K562 (cell line): ENCODE results near the gene TM7SF2. TPM values are rescaled to one million over a fixed set of nuclear protein-coding genes. Genes with fewer than 3 reads are reported as not detected.
A peak's percentile ranks its signal among the peaks of the same experiment; 100 is the strongest.

Source experiments
- DIDO1 ChIP-seq: fragments of 450-650 bp; IDR thresholded peaks from 2 replicates; pipeline ENCODE4 v1.6.1; 2016; ENCODE audit warnings: low read depth, missing biosample characterization, missing genetic modification characterization
- HBP1 ChIP-seq: fragments of 450-650 bp; formaldehyde crosslinking; IDR thresholded peaks from 2 replicates; pipeline ENCODE4 v1.4.0; 2022; ENCODE audit warnings: missing genetic modification characterization
- MAFF ChIP-seq: IDR thresholded peaks from 2 replicates; pipeline ENCODE4 v1.6.1; 2012; ENCODE audit warnings: low read length, improper control_type of control experiment
- MAFG ChIP-seq: fragments of 450-650 bp; conservative IDR thresholded peaks from 2 replicates; pipeline ENCODE4 v1.6.1; 2016; ENCODE audit warnings: missing genetic modification characterization, missing compliant biosample characterization
- NBN ChIP-seq: fragments of 450-650 bp; IDR thresholded peaks from 2 replicates; pipeline ENCODE4 v1.6.1; 2016; ENCODE audit warnings: low read depth, mild to moderate bottlenecking
- NFE2L1 ChIP-seq: fragments of 450-650 bp; IDR thresholded peaks from 2 replicates; pipeline ENCODE4 v1.6.1; 2016; ENCODE audit warnings: missing genetic modification characterization, low read depth, mild to moderate bottlenecking, missing compliant biosample characterization, moderate library complexity, borderline replicate concordance
- NR2C2 ChIP-seq, 2 experiments: fragments of 200-800 bp in 1 of 2; sonication (Bioruptor generic) in 1 of 2; sonication (generic) in 1 of 2; formaldehyde crosslinking in 1 of 2; IDR thresholded peaks; 2 replicates each; pipeline versions ENCODE4 v1.6.1 to v1.8.0; 2016 to 2022; ENCODE audit warnings: mild to moderate bottlenecking in 1 of 2, missing compliant biosample characterization in 1 of 2, missing genetic modification characterization in 1 of 2, missing genetic modification reagents in 1 of 2
- THRB ChIP-seq: fragments of 450-650 bp; formaldehyde crosslinking; conservative IDR thresholded peaks from 2 replicates; pipeline ENCODE4 v1.4.0; 2022; ENCODE audit warnings: mild to moderate bottlenecking, missing genetic modification characterization
- TOE1 ChIP-seq, 2 experiments: fragments of 450-650 bp in 1 of 2; sonication (generic) in 1 of 2; formaldehyde crosslinking in 1 of 2; IDR thresholded peaks; 2 replicates each; pipeline versions ENCODE4 v1.7.1 to v1.8.0; 2016 to 2022; ENCODE audit warnings: borderline replicate concordance in 2 of 2, mild to moderate bottlenecking in 2 of 2, antibody characterized with exemption in 1 of 2, inconsistent platforms in 1 of 2, low read depth in 1 of 2, missing genetic modification reagents in 1 of 2, moderate library complexity in 1 of 2
- UBTF ChIP-seq, 2 experiments: IDR thresholded peaks; 2 replicates each; pipeline ENCODE4 v1.6.1; 2012; ENCODE audit warnings: improper control_type of control experiment in 2 of 2, low read depth in 2 of 2, low read length in 2 of 2, borderline replicate concordance in 1 of 2
- ZBTB33 ChIP-seq: sonication (generic); formaldehyde crosslinking; IDR thresholded peaks from 2 replicates; pipeline ENCODE4 v1.8.1; 2023; ENCODE audit warnings: mild to moderate bottlenecking, missing genetic modification reagents
- ZFP30 ChIP-seq: fragments of 250-450 bp; sonication (Bioruptor Pico); IDR thresholded peaks from 2 replicates; pipeline ENCODE4 v1.8.0; 2022; ENCODE audit warnings: moderate library complexity, mild to moderate bottlenecking, inconsistent platforms, borderline replicate concordance
- ZNF121 ChIP-seq: sonication (generic); formaldehyde crosslinking; conservative IDR thresholded peaks from 2 replicates; pipeline ENCODE4 v1.8.0; 2022; ENCODE audit warnings: missing genetic modification reagents
- ZNF217 ChIP-seq: sonication (generic); formaldehyde crosslinking; IDR thresholded peaks from 2 replicates; pipeline ENCODE4 v1.8.0; 2022; ENCODE audit warnings: mild to moderate bottlenecking, missing genetic modification reagents
- ZNF263 ChIP-seq: sonication (generic); formaldehyde crosslinking; IDR thresholded peaks from 2 replicates; pipeline ENCODE4 v1.8.0; 2022; ENCODE audit warnings: mild to moderate bottlenecking, missing genetic modification reagents, borderline replicate concordance
- polyA plus RNA-seq, 8 experiments: library from polyadenylated mRNA; depleted of rRNA in 4 of 8; stranded (reverse) in 5 of 8; unstranded in 3 of 8; fragments of >200 nt; fragmentation: Nextera tagmentation in 2 of 8; fragmentation: Illumina TruSeq in 1 of 8; extraction: Ambion mirVana in 2 of 8; extraction: Trizol in 1 of 8; gene quantifications; 2 replicates each; pipeline versions ENCODE4 v1.2.1 to v1.2.3, GENCODE V29; 2011 to 2014; ENCODE audit warnings: inconsistent platforms in 1 of 8, missing spikeins in 1 of 8
- total RNA-seq, 7 experiments: library from RNA; depleted of rRNA in 6 of 7; stranded (reverse); fragments of >200 nt in 6 of 7; fragmentation: Illumina TruSeq in 2 of 7; extraction: Trizol in 2 of 7; gene quantifications; 2 replicates each; pipeline versions ENCODE4 v1.2.1 to v1.2.3, GENCODE V29; 2011 to 2021; ENCODE audit warnings: low replicate concordance in 1 of 7

The TM7SF2 gene
- total and polyA plus RNA-seq, 9 of the 15 experiments (the other 6 are each of a cell fraction or from before 2014, with no cell fraction given) = 1.2 to 22.0 (median 14.3) TPM

- no peak for TF ChIP-seq THRB
- TF ChIP-seq NBN = no peak; the same call in 1 of the 2 replicates
- TF ChIP-seq ZNF121 = no peak
- TF ChIP-seq ZBTB33 (CRISPR knock-in tag) = 0 out of 2 replicates have a peak, but pooled peaks have one; percentile 27
- TF ChIP-seq DIDO1 (tag) = 0 out of 2 replicates have a peak, but pooled peaks have one; percentile 71
- no peak for TF ChIP-seq MAFG (tag)
- no peak; the same call in 1 of the 2 replicates for TF ChIP-seq ZNF263
- TF ChIP-seq MAFF = no peak
- TF ChIP-seq NR2C2 (CRISPR knock-in tag; IDR thresholded peaks at IDR 0.05) = peak; percentile 99
- TF ChIP-seq NR2C2 (tag; IDR thresholded peaks at IDR 0.05) = peak; percentile 100
- no peak for TF ChIP-seq ZFP30 (CRISPR knock-in tag)
- TF ChIP-seq HBP1 = no peak
- peak; percentile 100 for TF ChIP-seq UBTF (IDR thresholded peaks at IDR 0.05; ENCODE audit: borderline replicate concordance in 1 of 2, low read depth in 2 of 2, low read length in 2 of 2)
- no peak for TF ChIP-seq ZNF217 (CRISPR knock-in tag)
- no peak for TF ChIP-seq NFE2L1
- peak; percentile 75; the same call in 1 of the 2 replicates for TF ChIP-seq TOE1 (IDR thresholded peaks at IDR 0.05; ENCODE audit: borderline replicate concordance)
- TF ChIP-seq TOE1 (CRISPR knock-in tag; IDR thresholded peaks at IDR 0.05; ENCODE audit: borderline replicate concordance, low read depth) = no peak
These were observed 5.8 kb downstream of the TM7SF2 start, which contains the start of gene ZNHIT2 (continued) for GRCh38 chr11:65117206-65118096.
